HepG2 (cell line): ENCODE results near the gene SCAF4. TPM values are rescaled to one million over a fixed set of nuclear protein-coding genes. Genes with fewer than 3 reads are reported as not detected.

Experiments
- ATAC-seq: fragments of 200-7000 bp; cut with Tn5 transposase; 3 replicates; pipeline ENCODE4 v1.9.1; 2020; ENCODE audit warnings: mild to moderate bottlenecking, moderate library complexity
- BruUV-seq: library from RNA; stranded (reverse); fragments of 400-500 nt; replicated peaks from 2 replicates; lab custom pipeline; 2021; lab: Mats Ljungman, UMichigan
- CTCF ChIA-PET: fragments of 300-600 bp; formaldehyde crosslinking; extraction: SDS; loops from one replicate; lab custom pipeline; 2021; ENCODE audit warnings: low total read pairs, inconsistent platforms, low intra/inter-chr PET ratio; lab: Yijun Ruan, JAX
- POLR2A ChIA-PET: fragments of 350-600 bp; sonication (Branson Sonifier 250); formaldehyde crosslinking; loops from one replicate; lab custom pipeline; 2020; ENCODE audit warnings: antibody characterized with exemption, inconsistent platforms; lab: Yijun Ruan, JAX
- DNase-seq: peaks from one replicate; pipeline ENCODE4 v3.0.0-alpha.2; 2015; ENCODE audit warnings: low spot score
- FAIRE-seq: peaks from 3 replicates; lab custom pipeline; 2011; peaks lifted over from hg19 to GRCh38; lab: Jason Lieb, UNC
- H2AFZ ChIP-seq: one replicate; pipeline ENCODE4 v1.6.1; 2011; ENCODE audit warnings: low read length, inconsistent platforms
- H3K27ac ChIP-seq: fragments of 300-600 bp; 3 replicates; pipeline ENCODE4 v1.8.0; 2011; ENCODE audit warnings: mixed run types, mild to moderate bottlenecking, mixed read lengths, low read length, inconsistent platforms; ENCODE audit not compliant: insufficient read depth; ENCODE audit errors: extremely low read length
- H3K27me3 ChIP-seq, 2 experiments: fragments of 200-600 bp in 1 of 2; 2 replicates in 1 of 2; 3 replicates in 1 of 2; pipeline versions ENCODE4 v1.6.0 to v1.8.0; 2011; ENCODE audit warnings: low read length in 2 of 2, mild to moderate bottlenecking in 2 of 2, moderate library complexity in 2 of 2, inconsistent platforms in 1 of 2; ENCODE audit not compliant: insufficient read depth in 2 of 2, control insufficient read depth in 1 of 2
- H3K36me3 ChIP-seq, 2 experiments: fragments of 200-600 bp in 1 of 2; replicated peaks in 1 of 2; 2 replicates in 1 of 2; 3 replicates in 1 of 2; pipeline versions ENCODE4 v1.5.1 to v1.8.0; 2011; ENCODE audit warnings: low read length in 2 of 2, inconsistent platforms in 1 of 2; ENCODE audit not compliant: insufficient read depth in 2 of 2, control insufficient read depth in 1 of 2
- H3K4me1 ChIP-seq: 2 replicates; pipeline ENCODE4 v1.5.1; 2012; ENCODE audit warnings: low read length, inconsistent platforms; ENCODE audit not compliant: insufficient read depth
- H3K4me2 ChIP-seq: 2 replicates; pipeline ENCODE4 v1.6.0; 2011; ENCODE audit warnings: low read depth, low read length, inconsistent platforms
- H3K4me3 ChIP-seq, 3 experiments: fragments of 200-600 bp in 1 of 3; sonication (generic), shearing (Covaris generic) in 1 of 3; replicated peaks in 1 of 3; 2 replicates each; pipeline ENCODE4 v1.5.1; 2011 to 2016; ENCODE audit warnings: low read length in 3 of 3, inconsistent platforms in 2 of 3, low read depth in 2 of 3, mild to moderate bottlenecking in 2 of 3, control low read depth in 1 of 3, mixed read lengths in 1 of 3; ENCODE audit not compliant: insufficient read depth in 1 of 3
- H3K79me2 ChIP-seq: one replicate; pipeline ENCODE4 v1.6.1; 2011; ENCODE audit warnings: low read length, inconsistent platforms; ENCODE audit not compliant: insufficient read depth
- H3K9ac ChIP-seq: 2 replicates; pipeline ENCODE4 v1.6.0; 2011; ENCODE audit warnings: mild to moderate bottlenecking, low read depth, low read length, inconsistent platforms; ENCODE audit not compliant: insufficient read depth
- H3K9me3 ChIP-seq: 2 replicates; pipeline ENCODE4 v1.5.1; 2012; ENCODE audit warnings: mild to moderate bottlenecking, low read length
- H4K20me1 ChIP-seq: 2 replicates; pipeline ENCODE4 v1.6.0; 2011; ENCODE audit warnings: inconsistent platforms, mild to moderate bottlenecking, low read length, moderate library complexity; ENCODE audit not compliant: insufficient read depth
- GRHL1 ChIP-seq: sonication (generic); formaldehyde crosslinking; conservative IDR thresholded peaks from 2 replicates; pipeline ENCODE4 v1.8.0; 2022; ENCODE audit warnings: missing genetic modification reagents
- RAD51 ChIP-seq: fragments of 450-650 bp; IDR thresholded peaks from 2 replicates; pipeline ENCODE4 v1.6.1; 2016; ENCODE audit warnings: borderline replicate concordance
- ZNF431 ChIP-seq: sonication (generic); formaldehyde crosslinking; IDR thresholded peaks from 2 replicates; pipeline ENCODE4 v1.9.0; 2022; ENCODE audit warnings: missing genetic modification reagents, low read depth, mild to moderate bottlenecking, borderline replicate concordance
- WGBS: methylation state at CpG from one replicate; pipeline ENCODE4 v1.1.6; 2017; ENCODE audit warnings: low lambda C conversion rate; 5-methylcytosine and 5-hydroxymethylcytosine counted together
- in situ Hi-C: cut with HindIII; loops from 2 replicates; pipeline ENCODE4 v1.10.0; 2017; ENCODE audit warnings: low pct_unique_long_range_greater_than_20kb; ENCODE audit not compliant: extremely low pct_ligation_motif_present
- intact Hi-C: fragments of 100-400 bp; cut with micrococcal nuclease; formaldehyde crosslinking; loops from one replicate; pipeline ENCODE4 v1.10.0; 2022; ENCODE audit not compliant: unreplicated experiment
- polyA plus RNA-seq, 8 experiments: library from polyadenylated mRNA; depleted of rRNA in 3 of 8; stranded (reverse) in 7 of 8; unstranded in 1 of 8; fragments of >200 nt; fragmentation: Illumina TruSeq in 4 of 8; extraction: Trizol in 4 of 8; gene quantifications; 2 replicates each; pipeline versions ENCODE4 v1.2.1 to v1.2.3, GENCODE V29; 2011 to 2016; ENCODE audit warnings: low read depth in 4 of 8, missing spikeins in 1 of 8, mixed read lengths in 1 of 8; ENCODE audit not compliant: insufficient read depth in 1 of 8
- total RNA-seq, 5 experiments: library from RNA; depleted of rRNA; stranded (reverse); fragments of >200 nt; fragmentation: Illumina TruSeq; extraction: Trizol; gene quantifications; 2 replicates each; pipeline ENCODE4 v1.2.3, GENCODE V29; 2016; ENCODE audit warnings: low read depth in 1 of 5

Gene SCAF4
- total and polyA plus RNA-seq, 2 of the 13 experiments (the other 11 are each of a cell fraction or from before 2014, with no cell fraction given) = 9.1 to 11.5 TPM

GRCh38 chr21:31750843-31751242 lies 18.9 kb upstream of the SCAF4 start:
- CTCF ChIA-PET = no interaction called here
- no peaks in the 10 kb centered on the region for H3K36me3 ChIP-seq
- no peak overlapping the region for H3K4me3 ChIP-seq
- no TSS peak for BruUV-seq
- H4K20me1 ChIP-seq = no peaks in the 10 kb centered on the region
- H3K4me1 ChIP-seq = no peaks in the 10 kb centered on the region
- H3K4me2 ChIP-seq = no peak overlapping the region
- H2AFZ ChIP-seq = no peak overlapping the region
- no peak for TF ChIP-seq ZNF431 (CRISPR knock-in tag)
- H3K79me2 ChIP-seq = no peaks in the 10 kb centered on the region
- intact Hi-C loops (no loop called here), in situ Hi-C loops (no loop called here)
- POLR2A ChIA-PET = interaction anchor here (0.9 kb wide), 1 partner anchor 18 kb away, joined by 3 read pairs; no protein-coding TSS in a partner anchor
- no peak overlapping the region for H3K27ac ChIP-seq
- no peak overlapping the region for H3K9ac ChIP-seq
- no peaks in the 10 kb centered on the region for H3K9me3 ChIP-seq
- no peaks in the 10 kb centered on the region; a peak in 2 of 5 replicates for H3K27me3 ChIP-seq
- FAIRE-seq = no peak
- DNase-seq = no peak
- ATAC-seq = no peak

GRCh38 chr21:31744182-31744800 lies 12.4 kb upstream of the SCAF4 start:
- H3K4me3 ChIP-seq = no peak overlapping the region
- BruUV-seq = no TSS peak
- H3K79me2 ChIP-seq = no peaks in the 10 kb centered on the region
- TF ChIP-seq RAD51 (no peak), GRHL1 (CRISPR knock-in tag) (no peak)
- intact Hi-C loops (no loop called here), in situ Hi-C loops (no loop called here)
- no peak for FAIRE-seq
- H3K36me3 ChIP-seq = no peaks in the 10 kb centered on the region
- ATAC-seq = no peak
- no peak overlapping the region for H3K4me2 ChIP-seq
- H3K9me3 ChIP-seq = no peaks in the 10 kb centered on the region
- no peaks in the 10 kb centered on the region; a peak in 1 of 5 replicates for H3K27me3 ChIP-seq
- H3K4me1 ChIP-seq = no peaks in the 10 kb centered on the region
- no peak overlapping the region for H2AFZ ChIP-seq
- ChIA-PET CTCF (no interaction called here), POLR2A (no interaction called here)
- no peak overlapping the region for H3K27ac ChIP-seq
- no peak for DNase-seq
- no peak overlapping the region for H3K9ac ChIP-seq
- no peaks in the 10 kb centered on the region for H4K20me1 ChIP-seq
- 51% methylated on average over 5 of the region's 5 CpGs for WGBS
